B cell (primary cell): ENCODE data around the gene KRT74. TPM values are rescaled to one million over a fixed set of nuclear protein-coding genes. Genes with fewer than 3 reads are reported as not detected.

Source experiments
- ATAC-seq: fragments of 200-7000 bp; cut with Tn5 transposase; one replicate; pipeline ENCODE4 v1.10.0; 2021; ENCODE audit warnings: low read depth, mild to moderate bottlenecking, moderate number of reproducible peaks, moderate library complexity
- CTCF ChIA-PET: fragments of 350-600 bp; sonication (Branson Sonifier 250); formaldehyde crosslinking; loops from one replicate; lab custom pipeline; 2021; ENCODE audit warnings: antibody characterized with exemption, inconsistent platforms; lab: Charles Lee
- POLR2A ChIA-PET: fragments of 350-600 bp; sonication (Branson Sonifier 250); formaldehyde crosslinking; loops from one replicate; lab custom pipeline; 2021; ENCODE audit warnings: antibody characterized with exemption; lab: Charles Lee
- DNase-seq: peaks from one replicate; pipeline ENCODE4 v3.0.0; 2013
- H2AFZ ChIP-seq: 2 replicates; pipeline ENCODE4 v1.6.1; 2012; ENCODE audit warnings: mild to moderate bottlenecking, low read depth, low read length; ENCODE audit not compliant: insufficient read depth, poor library complexity, severe bottlenecking
- H3K27ac ChIP-seq, 2 donors: 1 replicate in 1 of 2; 2 replicates in 1 of 2; pipeline ENCODE4 v1.5.1; 2012 to 2013; ENCODE audit warnings: low read length in 2 of 2, mild to moderate bottlenecking in 2 of 2, moderate library complexity in 1 of 2
- H3K27me3 ChIP-seq, 4 experiments: fragments of 200-600 bp in 1 of 4; sonication (generic) in 1 of 4; replicated peaks in 1 of 4; 1 replicate in 2 of 4; 2 replicates in 2 of 4; pipeline versions ENCODE4 v1.6.1 to v1.7.0; 2013 to 2016; ENCODE audit warnings: low read length in 3 of 4, mild to moderate bottlenecking in 2 of 4, mixed read lengths in 1 of 4, moderate library complexity in 1 of 4; ENCODE audit not compliant: insufficient read depth in 4 of 4, control insufficient read depth in 3 of 4; ENCODE audit errors: control extremely low read depth in 1 of 4
- H3K36me3 ChIP-seq, 2 experiments: replicated peaks in 1 of 2; 1 replicate in 1 of 2; 2 replicates in 1 of 2; pipeline versions ENCODE4 v1.6.1 to v1.7.1; 2013; ENCODE audit warnings: low read length in 1 of 2; ENCODE audit not compliant: insufficient read depth in 2 of 2, control insufficient read depth in 1 of 2; ENCODE audit errors: control extremely low read depth in 1 of 2, extremely low read depth in 1 of 2
- H3K4me1 ChIP-seq, 2 donors: fragments of 200-600 bp in 1 of 2; sonication (generic) in 1 of 2; 1 replicate in 1 of 2; 2 replicates in 1 of 2; pipeline versions ENCODE4 v1.5.1 to v1.6.1; 2013 to 2017; ENCODE audit warnings: low read length in 2 of 2; ENCODE audit not compliant: control insufficient read depth in 2 of 2, insufficient read depth in 2 of 2
- H3K4me2 ChIP-seq: replicated peaks from 2 replicates; pipeline ENCODE3; 2012; ENCODE audit warnings: mild to moderate bottlenecking, low read depth, low read length; ENCODE audit not compliant: poor library complexity, severe bottlenecking
- H3K4me3 ChIP-seq, 5 experiments: fragments of 200-600 bp in 1 of 5; sonication (generic) in 1 of 5; 1 replicate in 3 of 5; 2 replicates in 2 of 5; pipeline versions ENCODE4 v1.5.1 to v1.7.0; 2011 to 2016; ENCODE audit warnings: low read length in 4 of 5, mild to moderate bottlenecking in 4 of 5, low read depth in 2 of 5, control low read depth in 1 of 5, moderate library complexity in 1 of 5; ENCODE audit not compliant: insufficient read depth in 1 of 5; ENCODE audit errors: control extremely low read depth in 1 of 5, extremely low read depth in 1 of 5
- H3K79me2 ChIP-seq: fragments of 200-600 bp; sonication (generic); one replicate; pipeline ENCODE4 v1.6.0; 2016; ENCODE audit warnings: low read length; ENCODE audit not compliant: control insufficient read depth, insufficient read depth
- H3K9ac ChIP-seq: fragments of 200-600 bp; sonication (generic); 2 replicates; pipeline ENCODE4 v1.6.1; 2017; ENCODE audit warnings: mild to moderate bottlenecking, low read length, moderate library complexity
- H3K9me3 ChIP-seq, 3 donors: one replicate each; pipeline versions ENCODE4 v1.6.1 to v1.7.1; 2013; ENCODE audit warnings: low read length in 2 of 3; ENCODE audit not compliant: control insufficient read depth in 2 of 3, insufficient read depth in 1 of 3; ENCODE audit errors: control extremely low read depth in 1 of 3
- H4K20me1 ChIP-seq: 2 replicates; pipeline ENCODE4 v1.6.0; 2012; ENCODE audit warnings: mild to moderate bottlenecking, low read length; ENCODE audit not compliant: insufficient read depth, control insufficient read depth, poor library complexity, severe bottlenecking
- H3K27ac Mint-ChIP-seq: one replicate; pipeline ENCODE4 v1.8.0; 2021; ENCODE audit warnings: mixed read lengths
- H3K27me3 Mint-ChIP-seq: one replicate; pipeline ENCODE4 v1.8.0; 2021; ENCODE audit warnings: mixed read lengths
- H3K4me1 Mint-ChIP-seq: one replicate; pipeline ENCODE4 v1.8.0; 2021; ENCODE audit warnings: mixed read lengths
- H3K4me3 Mint-ChIP-seq: one replicate; pipeline ENCODE4 v1.8.0; 2021; ENCODE audit warnings: mixed read lengths
- H3K9me3 Mint-ChIP-seq: one replicate; pipeline ENCODE4 v1.8.0; 2022; ENCODE audit warnings: mixed read lengths; ENCODE audit not compliant: insufficient read depth
- CTCF ChIP-seq: fragments of 200-600 bp; IDR thresholded peaks from one replicate; pipeline ENCODE4 v1.8.0; 2022; ENCODE audit warnings: antibody characterized with exemption, mild to moderate bottlenecking
- EZH2 ChIP-seq: IDR thresholded peaks from 2 replicates; pipeline ENCODE4 v1.6.1; 2012; ENCODE audit warnings: borderline replicate concordance, low read depth, mild to moderate bottlenecking, moderate library complexity, low read length; ENCODE audit not compliant: insufficient read depth, poor library complexity, severe bottlenecking
- WGBS: methylation state at CpG from one replicate; pipeline ENCODE4 v1.1.5; 2013; ENCODE audit warnings: missing lambda C conversion rate; ENCODE audit not compliant: insufficient coverage; 5-methylcytosine and 5-hydroxymethylcytosine counted together
- intact Hi-C: fragments of 100-400 bp; cut with micrococcal nuclease; formaldehyde crosslinking; loops from one replicate; pipeline ENCODE4 v1.10.0; 2022
- polyA plus RNA-seq: library from polyadenylated mRNA; depleted of rRNA; stranded (reverse); fragments of >200 nt; gene quantifications from 2 replicates; pipeline ENCODE4 v1.2.3, GENCODE V29; 2012
- total RNA-seq, 2 donors: library from RNA; stranded (reverse); fragments of 120-200 nt in 1 of 2; gene quantifications; 1 replicate in 1 of 2; 2 replicates in 1 of 2; pipeline versions ENCODE4 v1.2.3 to v1.2.4, GENCODE V29; 2013 to 2022

Gene KRT74
- total and polyA plus RNA-seq, 2 donors (not counting 1 experiment from before 2014, with no cell fraction given), result not detected

DNA sequence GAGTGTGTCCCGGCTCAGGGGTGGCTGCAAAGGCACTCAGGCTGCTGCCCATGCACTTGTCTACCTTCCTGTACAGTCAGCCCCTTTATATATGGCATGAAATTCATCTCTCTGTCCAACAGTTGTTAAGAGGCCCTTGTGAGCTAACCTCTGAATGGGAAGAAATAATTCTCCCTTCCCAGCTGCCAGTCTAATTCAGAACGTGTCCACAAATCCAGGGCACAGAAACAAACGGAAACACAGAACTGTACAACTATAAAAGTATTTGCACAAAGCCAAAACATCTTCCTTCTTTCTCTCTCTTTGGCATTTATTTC is 54.3 kb downstream of the KRT74 start:
- H3K79me2 ChIP-seq, result no peaks in the 10 kb centered on the region
- ATAC-seq (no peak), DNase-seq (no peak)
- TF ChIP-seq CTCF, result no peak
- no peak for TF ChIP-seq EZH2
- no peaks in the 10 kb centered on the region for H3K4me1 Mint-ChIP-seq
- intact Hi-C loops, result no loop called here
- no peaks in the 10 kb centered on the region for H3K27me3 ChIP-seq
- no peak overlapping the region for H3K4me3 ChIP-seq
- H3K4me1 ChIP-seq, result no peaks in the 10 kb centered on the region
- CTCF ChIA-PET, result no interaction called here
- H3K9me3 ChIP-seq, result no peaks in the 10 kb centered on the region
- no peaks in the 10 kb centered on the region for H3K9me3 Mint-ChIP-seq
- H3K9ac ChIP-seq, result no peak overlapping the region
- H3K27me3 Mint-ChIP-seq, result peaks cover 8% of the 10 kb centered on the region
- H3K27ac Mint-ChIP-seq, result no peak overlapping the region
- no peak overlapping the region for H3K27ac ChIP-seq
- POLR2A ChIA-PET, result no interaction called here
- H2AFZ ChIP-seq, result no peak overlapping the region
- no peak overlapping the region for H3K4me3 Mint-ChIP-seq
- no peaks in the 10 kb centered on the region for H3K36me3 ChIP-seq
- H4K20me1 ChIP-seq, result no peaks in the 10 kb centered on the region
- WGBS, result 60% methylated on average over 1 of the region's 3 CpGs
- no peak overlapping the region for H3K4me2 ChIP-seq

GRCh38 chr12:52518574-52519386 is 54.9 kb downstream of the KRT74 start:
- Histone ChIP-seq H3K4me3 (no peak overlapping the region), H4K20me1 (no peaks in the 10 kb centered on the region), H3K9ac (no peak overlapping the region), H3K9me3 (no peaks in the 10 kb centered on the region), H3K79me2 (no peaks in the 10 kb centered on the region), H3K27me3 (no peaks in the 10 kb centered on the region), H2AFZ (no peak overlapping the region), H3K4me1 (no peaks in the 10 kb centered on the region), H3K36me3 (no peaks in the 10 kb centered on the region), H3K27ac (no peak overlapping the region), H3K4me2 (no peak overlapping the region)
- DNase-seq, result no peak
- Mint-ChIP-seq H3K4me1 (no peaks in the 10 kb centered on the region), H3K27ac (no peak overlapping the region), H3K9me3 (no peaks in the 10 kb centered on the region), H3K4me3 (no peak overlapping the region), H3K27me3 (peaks cover 11% of the 10 kb centered on the region)
- ChIA-PET POLR2A (no interaction called here), CTCF (no interaction called here)
- no peak for ATAC-seq
- intact Hi-C loops, result no loop called here
- 90% methylated on average over 5 of the region's 8 CpGs for WGBS
- TF ChIP-seq CTCF, result no peak
- TF ChIP-seq EZH2, result no peak
